ENCODE results near the gene SEMA4D. TPM values are rescaled to one million over a fixed set of nuclear protein-coding genes. Genes with fewer than 3 reads are reported as not detected.

SEMA4D gene
- total and polyA plus RNA-seq, 2 of the 13 experiments (the other 11 are each of a cell fraction or from before 2014, with no cell fraction given): 0.13 to 0.16 TPM

DNA sequence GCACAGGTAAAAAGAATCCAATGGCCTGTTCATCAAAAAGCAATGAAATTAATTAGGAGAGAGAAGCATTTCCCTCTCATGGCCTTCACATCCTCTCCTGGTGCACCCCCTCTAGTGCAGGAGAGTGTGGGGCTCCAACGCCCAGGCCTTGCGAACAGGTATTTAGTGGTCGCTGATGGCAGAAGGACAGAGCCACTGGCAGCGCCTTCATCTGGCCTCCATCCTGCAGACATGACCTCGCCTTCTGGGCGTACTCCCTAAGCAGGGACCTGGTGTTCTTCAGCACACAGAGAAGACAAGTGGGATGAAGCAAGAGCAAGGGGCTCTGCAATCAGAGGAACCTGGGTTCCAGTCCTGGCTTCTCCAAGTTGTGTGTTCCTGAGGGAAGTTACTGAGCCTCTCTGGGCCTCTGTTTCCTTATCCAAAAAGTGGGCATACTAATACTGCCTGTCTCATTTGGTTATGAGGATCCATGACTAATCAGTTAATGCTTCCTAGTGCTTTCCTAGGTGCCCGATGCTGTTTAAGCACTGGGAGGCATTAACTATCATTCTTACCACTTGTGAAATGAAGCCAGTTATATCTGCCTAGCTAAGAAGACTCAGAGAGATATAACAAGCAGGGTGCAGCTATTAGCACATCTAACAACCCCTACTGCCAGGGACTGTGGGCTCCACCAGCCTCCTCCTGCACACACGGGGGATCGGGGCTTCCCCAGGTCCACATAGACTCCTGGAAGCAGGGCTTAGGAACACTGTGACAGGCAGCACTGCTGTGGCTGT, 77.3 kb downstream of the SEMA4D start:
- Histone ChIP-seq H3K9ac (ENCODE audit: insufficient read depth, low read depth, low read length) (no peak overlapping the region), H3K79me2 (ENCODE audit: insufficient read depth, low read length) (no peaks in the 10 kb centered on the region), H3K4me1 (ENCODE audit: insufficient read depth, low read length) (no peaks in the 10 kb centered on the region), H3K27ac (ENCODE audit: extremely low read length, insufficient read depth, low read length) (no peak overlapping the region), H3K4me2 (ENCODE audit: low read depth, low read length) (no peak overlapping the region), H3K36me3 (replicated peaks in 1 of 2; ENCODE audit: control insufficient read depth in 1 of 2, insufficient read depth in 2 of 2, low read length in 2 of 2) (no peaks in the 10 kb centered on the region), H2AFZ (ENCODE audit: low read length) (no peak overlapping the region), H3K27me3 (ENCODE audit: control insufficient read depth in 1 of 2, insufficient read depth in 2 of 2, low read length in 2 of 2) (peaks cover 1 to 8% of the 10 kb centered on the region in 2 experiments; a peak in 1 of 5 replicates), H4K20me1 (ENCODE audit: insufficient read depth, low read length) (no peaks in the 10 kb centered on the region), H3K9me3 (ENCODE audit: low read length) (no peaks in the 10 kb centered on the region), H3K4me3 (replicated peaks in 1 of 3; ENCODE audit: insufficient read depth in 1 of 3, low read depth in 2 of 3, low read length in 3 of 3) (no peak overlapping the region)
- in situ Hi-C loops (cut with HindIII; ENCODE audit: extremely low pct_ligation_motif_present, low pct_unique_long_range_greater_than_20kb): no loop called here
- ATAC-seq (no peak), FAIRE-seq (no peak), DNase-seq (ENCODE audit: low spot score) (no peak)
- 47% methylated on average over 7 of the region's 9 CpGs for WGBS (ENCODE audit: low lambda C conversion rate)
- BruUV-seq (replicated peaks): no TSS peak
- ChIA-PET POLR2A (no interaction called here), CTCF (ENCODE audit: low intra/inter-chr PET ratio, low total read pairs) (no interaction called here)
- intact Hi-C loops (cut with micrococcal nuclease; ENCODE audit: unreplicated experiment): no loop called here
- TF ChIP-seq ZNF577 (CRISPR knock-in tag; IDR thresholded peaks at IDR 0.05; ENCODE audit: borderline replicate concordance, low read depth) (no peak), DPF2 (CRISPR knock-in tag; IDR thresholded peaks at IDR 0.05; ENCODE audit: borderline replicate concordance, low read depth) (no peak), AGO2 (optimal IDR thresholded peaks at IDR 0.05; ENCODE audit: low read depth, low read length) (no peak), ZNF446 (CRISPR knock-in tag; IDR thresholded peaks at IDR 0.05) (no peak), HOXA3 (CRISPR knock-in tag; IDR thresholded peaks at IDR 0.05) (no peak), ZFP41 (CRISPR knock-in tag; IDR thresholded peaks at IDR 0.05; ENCODE audit: borderline replicate concordance) (no peak), ZSCAN20 (CRISPR knock-in tag; IDR thresholded peaks at IDR 0.05; ENCODE audit: borderline replicate concordance) (no peak), SRSF9 (IDR thresholded peaks at IDR 0.05; ENCODE audit: borderline replicate concordance, insufficient read depth, low read depth, low read length, poor library complexity, severe bottlenecking) (no peak)
- TF ChIP-seq, protein P1, sequence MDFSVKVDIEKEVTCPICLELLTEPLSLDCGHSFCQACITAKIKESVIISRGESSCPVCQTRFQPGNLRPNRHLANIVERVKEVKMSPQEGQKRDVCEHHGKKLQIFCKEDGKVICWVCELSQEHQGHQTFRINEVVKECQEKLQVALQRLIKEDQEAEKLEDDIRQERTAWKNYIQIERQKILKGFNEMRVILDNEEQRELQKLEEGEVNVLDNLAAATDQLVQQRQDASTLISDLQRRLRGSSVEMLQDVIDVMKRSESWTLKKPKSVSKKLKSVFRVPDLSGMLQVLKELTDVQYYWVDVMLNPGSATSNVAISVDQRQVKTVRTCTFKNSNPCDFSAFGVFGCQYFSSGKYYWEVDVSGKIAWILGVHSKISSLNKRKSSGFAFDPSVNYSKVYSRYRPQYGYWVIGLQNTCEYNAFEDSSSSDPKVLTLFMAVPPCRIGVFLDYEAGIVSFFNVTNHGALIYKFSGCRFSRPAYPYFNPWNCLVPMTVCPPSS (IDR thresholded peaks at IDR 0.05): no peak
- TF ChIP-seq, protein P2, sequence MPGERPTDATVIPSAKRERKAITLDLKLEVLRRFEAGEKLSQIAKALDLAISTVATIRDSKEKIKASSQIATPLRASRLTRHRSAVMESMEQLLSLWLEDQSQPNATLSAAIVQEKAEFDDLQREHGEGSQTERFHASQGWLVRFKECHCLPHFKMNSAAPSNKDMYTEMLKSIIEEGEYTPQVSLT (CRISPR knock-in tag; IDR thresholded peaks at IDR 0.05; ENCODE audit: borderline replicate concordance, low read depth): no peak
- TF ChIP-seq, protein P3, sequence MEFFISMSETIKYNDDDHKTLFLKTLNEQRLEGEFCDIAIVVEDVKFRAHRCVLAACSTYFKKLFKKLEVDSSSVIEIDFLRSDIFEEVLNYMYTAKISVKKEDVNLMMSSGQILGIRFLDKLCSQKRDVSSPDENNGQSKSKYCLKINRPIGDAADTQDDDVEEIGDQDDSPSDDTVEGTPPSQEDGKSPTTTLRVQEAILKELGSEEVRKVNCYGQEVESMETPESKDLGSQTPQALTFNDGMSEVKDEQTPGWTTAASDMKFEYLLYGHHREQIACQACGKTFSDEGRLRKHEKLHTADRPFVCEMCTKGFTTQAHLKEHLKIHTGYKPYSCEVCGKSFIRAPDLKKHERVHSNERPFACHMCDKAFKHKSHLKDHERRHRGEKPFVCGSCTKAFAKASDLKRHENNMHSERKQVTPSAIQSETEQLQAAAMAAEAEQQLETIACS (CRISPR knock-in tag; IDR thresholded peaks at IDR 0.05): no peak
- TF ChIP-seq, protein P4, sequence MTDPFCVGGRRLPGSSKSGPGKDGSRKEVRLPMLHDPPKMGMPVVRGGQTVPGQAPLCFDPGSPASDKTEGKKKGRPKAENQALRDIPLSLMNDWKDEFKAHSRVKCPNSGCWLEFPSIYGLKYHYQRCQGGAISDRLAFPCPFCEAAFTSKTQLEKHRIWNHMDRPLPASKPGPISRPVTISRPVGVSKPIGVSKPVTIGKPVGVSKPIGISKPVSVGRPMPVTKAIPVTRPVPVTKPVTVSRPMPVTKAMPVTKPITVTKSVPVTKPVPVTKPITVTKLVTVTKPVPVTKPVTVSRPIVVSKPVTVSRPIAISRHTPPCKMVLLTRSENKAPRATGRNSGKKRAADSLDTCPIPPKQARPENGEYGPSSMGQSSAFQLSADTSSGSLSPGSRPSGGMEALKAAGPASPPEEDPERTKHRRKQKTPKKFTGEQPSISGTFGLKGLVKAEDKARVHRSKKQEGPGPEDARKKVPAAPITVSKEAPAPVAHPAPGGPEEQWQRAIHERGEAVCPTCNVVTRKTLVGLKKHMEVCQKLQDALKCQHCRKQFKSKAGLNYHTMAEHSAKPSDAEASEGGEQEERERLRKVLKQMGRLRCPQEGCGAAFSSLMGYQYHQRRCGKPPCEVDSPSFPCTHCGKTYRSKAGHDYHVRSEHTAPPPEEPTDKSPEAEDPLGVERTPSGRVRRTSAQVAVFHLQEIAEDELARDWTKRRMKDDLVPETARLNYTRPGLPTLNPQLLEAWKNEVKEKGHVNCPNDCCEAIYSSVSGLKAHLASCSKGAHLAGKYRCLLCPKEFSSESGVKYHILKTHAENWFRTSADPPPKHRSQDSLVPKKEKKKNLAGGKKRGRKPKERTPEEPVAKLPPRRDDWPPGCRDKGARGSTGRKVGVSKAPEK (CRISPR knock-in tag; IDR thresholded peaks at IDR 0.05; ENCODE audit: borderline replicate concordance): no peak
- TF ChIP-seq, protein P5, sequence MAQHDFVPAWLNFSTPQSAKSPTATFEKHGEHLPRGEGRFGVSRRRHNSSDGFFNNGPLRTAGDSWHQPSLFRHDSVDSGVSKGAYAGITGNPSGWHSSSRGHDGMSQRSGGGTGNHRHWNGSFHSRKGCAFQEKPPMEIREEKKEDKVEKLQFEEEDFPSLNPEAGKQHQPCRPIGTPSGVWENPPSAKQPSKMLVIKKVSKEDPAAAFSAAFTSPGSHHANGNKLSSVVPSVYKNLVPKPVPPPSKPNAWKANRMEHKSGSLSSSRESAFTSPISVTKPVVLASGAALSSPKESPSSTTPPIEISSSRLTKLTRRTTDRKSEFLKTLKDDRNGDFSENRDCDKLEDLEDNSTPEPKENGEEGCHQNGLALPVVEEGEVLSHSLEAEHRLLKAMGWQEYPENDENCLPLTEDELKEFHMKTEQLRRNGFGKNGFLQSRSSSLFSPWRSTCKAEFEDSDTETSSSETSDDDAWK (CRISPR knock-in tag; IDR thresholded peaks at IDR 0.05): no peak
